ENCODE results near the gene GATAD2B. TPM values are rescaled to one million over a fixed set of nuclear protein-coding genes. Genes with fewer than 3 reads are reported as not detected.
"Not testable (repeated sequence)": the region's sequence is repeated elsewhere in the genome, so short reads cannot be mapped to it uniquely, and the experiment has no call there.

The GATAD2B gene
- total RNA-seq, 1 donor: 11.6 TPM

DNA sequence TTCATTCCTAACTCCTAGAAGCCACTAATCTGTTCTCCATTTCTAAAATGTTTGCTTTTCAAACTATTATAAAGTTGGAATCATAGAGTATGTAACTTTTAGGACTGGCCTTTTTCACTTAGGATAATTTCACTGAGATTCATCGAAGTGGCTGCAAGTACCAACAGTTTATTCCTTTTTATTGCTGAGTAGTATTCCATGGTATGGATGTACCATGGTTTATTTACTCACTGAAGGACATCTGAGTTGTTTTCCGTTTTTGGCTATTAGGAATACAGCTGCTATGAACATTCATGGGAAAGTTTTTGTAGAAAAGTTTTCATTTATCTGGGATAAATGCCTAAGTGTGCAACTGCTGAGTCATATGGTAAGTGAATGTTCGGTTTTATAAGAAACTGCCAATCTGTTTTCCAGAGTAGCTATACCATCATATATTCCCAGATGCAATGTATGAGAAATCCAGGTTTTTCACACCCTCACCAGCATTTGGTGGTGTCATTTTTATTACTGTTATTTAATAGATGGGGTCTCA is 81.2 kb downstream of the GATAD2B start:
- peaks cover 7% of the 10 kb centered on the region for H3K4me1 ChIP-seq (ENCODE audit: insufficient read depth, low read length)
- no peaks in the 10 kb centered on the region for H3K36me3 ChIP-seq (ENCODE audit: insufficient read depth, low read length)
- peak; percentile 27 for DNase-seq (ENCODE audit: insufficient read length, low spot score, missing footprints)
- H3K79me2 ChIP-seq (ENCODE audit: insufficient read depth, low read length): peaks cover 44% of the 10 kb centered on the region
- no peak overlapping the region for H2AFZ ChIP-seq (ENCODE audit: low read length)
- peak overlapping the region; percentile 5 for H3K4me2 ChIP-seq (ENCODE audit: insufficient read depth, low read length)
- peaks cover 24% of the 10 kb centered on the region for H4K20me1 ChIP-seq (ENCODE audit: insufficient read depth, low read length)
- no peaks in the 10 kb centered on the region for H3K9me3 ChIP-seq (ENCODE audit: low read depth, low read length)
- H3K27me3 ChIP-seq (ENCODE audit: insufficient read depth, low read length): no peaks in the 10 kb centered on the region
- H3K27ac ChIP-seq (ENCODE audit: low read depth, low read length): peak overlapping the region; percentile 57
- TF ChIP-seq, protein P1, sequence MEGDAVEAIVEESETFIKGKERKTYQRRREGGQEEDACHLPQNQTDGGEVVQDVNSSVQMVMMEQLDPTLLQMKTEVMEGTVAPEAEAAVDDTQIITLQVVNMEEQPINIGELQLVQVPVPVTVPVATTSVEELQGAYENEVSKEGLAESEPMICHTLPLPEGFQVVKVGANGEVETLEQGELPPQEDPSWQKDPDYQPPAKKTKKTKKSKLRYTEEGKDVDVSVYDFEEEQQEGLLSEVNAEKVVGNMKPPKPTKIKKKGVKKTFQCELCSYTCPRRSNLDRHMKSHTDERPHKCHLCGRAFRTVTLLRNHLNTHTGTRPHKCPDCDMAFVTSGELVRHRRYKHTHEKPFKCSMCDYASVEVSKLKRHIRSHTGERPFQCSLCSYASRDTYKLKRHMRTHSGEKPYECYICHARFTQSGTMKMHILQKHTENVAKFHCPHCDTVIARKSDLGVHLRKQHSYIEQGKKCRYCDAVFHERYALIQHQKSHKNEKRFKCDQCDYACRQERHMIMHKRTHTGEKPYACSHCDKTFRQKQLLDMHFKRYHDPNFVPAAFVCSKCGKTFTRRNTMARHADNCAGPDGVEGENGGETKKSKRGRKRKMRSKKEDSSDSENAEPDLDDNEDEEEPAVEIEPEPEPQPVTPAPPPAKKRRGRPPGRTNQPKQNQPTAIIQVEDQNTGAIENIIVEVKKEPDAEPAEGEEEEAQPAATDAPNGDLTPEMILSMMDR (IDR thresholded peaks at IDR 0.05; ENCODE audit: extremely low read depth, low read depth, low read length): no peak
- no peak overlapping the region for H3K4me3 ChIP-seq (ENCODE audit: insufficient read depth, low read length)

DNA sequence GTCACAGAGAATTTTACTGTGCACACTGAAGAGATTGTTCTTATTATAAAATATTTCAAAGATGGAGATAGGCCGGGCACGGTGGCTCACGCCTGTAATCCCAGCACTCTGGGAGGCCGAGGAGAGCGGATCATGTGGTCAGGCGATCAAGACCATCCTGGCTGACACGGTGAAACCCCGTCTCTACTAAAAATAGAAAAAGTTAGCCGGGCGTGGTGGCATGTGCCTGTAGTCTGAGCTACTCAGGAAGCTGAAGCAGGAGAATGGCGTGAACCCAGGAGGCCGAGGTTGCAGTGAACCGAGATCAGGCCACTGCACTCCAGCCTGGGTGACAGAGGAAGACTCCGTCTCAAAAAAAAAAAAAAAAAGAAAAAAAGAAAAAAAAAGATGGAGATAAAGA is 82.0 kb downstream of the GATAD2B start:
- H4K20me1 ChIP-seq (ENCODE audit: insufficient read depth, low read length): peaks cover 25% of the 10 kb centered on the region
- peak overlapping the region; percentile 31 for H3K27ac ChIP-seq (ENCODE audit: low read depth, low read length)
- not testable (repeated sequence) for H3K9me3 ChIP-seq (ENCODE audit: low read depth, low read length); H3K36me3 ChIP-seq (ENCODE audit: insufficient read depth, low read length); H3K4me1 ChIP-seq (ENCODE audit: insufficient read depth, low read length); H2AFZ ChIP-seq (ENCODE audit: low read length); DNase-seq (ENCODE audit: insufficient read length, low spot score, missing footprints); H3K27me3 ChIP-seq (ENCODE audit: insufficient read depth, low read length); H3K4me2 ChIP-seq (ENCODE audit: insufficient read depth, low read length); H3K4me3 ChIP-seq (ENCODE audit: insufficient read depth, low read length)
- H3K79me2 ChIP-seq (ENCODE audit: insufficient read depth, low read length): peaks cover 44% of the 10 kb centered on the region

DNA sequence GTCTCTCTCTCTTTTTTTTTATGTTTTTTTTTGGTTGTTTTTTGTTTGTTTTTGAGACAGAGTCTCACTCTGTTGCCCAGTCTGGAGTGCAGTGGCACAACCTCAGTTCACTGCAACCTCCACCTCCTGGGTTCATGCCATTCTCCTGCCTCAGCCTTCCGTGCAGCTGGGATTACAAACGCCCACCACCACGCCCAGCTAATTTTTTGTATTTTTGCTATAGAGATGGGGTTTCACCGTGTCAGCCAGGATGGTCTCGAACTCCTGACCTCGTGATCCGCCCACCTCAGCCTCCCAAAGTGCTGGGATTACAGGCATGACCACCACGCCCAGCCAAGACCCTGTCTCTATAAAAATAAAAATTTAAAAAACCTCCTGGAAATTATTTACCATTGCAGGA is 88.8 kb downstream of the GATAD2B start:
- not testable (repeated sequence) for H2AFZ ChIP-seq (ENCODE audit: low read length); H3K36me3 ChIP-seq (ENCODE audit: insufficient read depth, low read length); H3K27ac ChIP-seq (ENCODE audit: low read depth, low read length); H4K20me1 ChIP-seq (ENCODE audit: insufficient read depth, low read length); H3K9me3 ChIP-seq (ENCODE audit: low read depth, low read length); H3K4me2 ChIP-seq (ENCODE audit: insufficient read depth, low read length); H3K4me3 ChIP-seq (ENCODE audit: insufficient read depth, low read length); H3K27me3 ChIP-seq (ENCODE audit: insufficient read depth, low read length); H3K4me1 ChIP-seq (ENCODE audit: insufficient read depth, low read length); DNase-seq (ENCODE audit: insufficient read length, low spot score, missing footprints)
- H3K79me2 ChIP-seq (ENCODE audit: insufficient read depth, low read length): peaks cover 47% of the 10 kb centered on the region

DNA sequence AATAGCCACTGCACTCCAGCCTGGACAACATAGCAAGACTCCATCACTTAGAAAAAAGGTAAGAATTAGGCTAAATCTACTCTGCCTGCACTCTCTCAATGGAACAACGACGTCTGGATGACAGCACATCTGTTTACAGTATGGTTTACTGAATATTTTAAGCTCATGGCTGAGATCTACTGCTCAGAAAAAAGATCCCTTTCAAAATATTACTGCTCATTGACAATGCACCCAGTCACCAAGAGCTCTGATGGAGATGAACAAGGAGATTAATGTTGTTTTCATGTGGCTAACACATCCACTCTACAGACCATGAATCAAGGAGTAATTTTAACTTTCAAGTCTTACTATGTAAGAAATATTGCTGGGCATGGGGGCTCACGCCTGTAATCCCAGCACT is 89.6 kb downstream of the GATAD2B start:
- no peaks in the 10 kb centered on the region for H3K36me3 ChIP-seq (ENCODE audit: insufficient read depth, low read length)
- H4K20me1 ChIP-seq (ENCODE audit: insufficient read depth, low read length): peaks cover 9% of the 10 kb centered on the region
- H3K79me2 ChIP-seq (ENCODE audit: insufficient read depth, low read length): peaks cover 40% of the 10 kb centered on the region
- DNase-seq (ENCODE audit: insufficient read length, low spot score, missing footprints): no peak
- H3K4me1 ChIP-seq (ENCODE audit: insufficient read depth, low read length): no peaks in the 10 kb centered on the region
- no peak overlapping the region for H2AFZ ChIP-seq (ENCODE audit: low read length)
- no peaks in the 10 kb centered on the region for H3K9me3 ChIP-seq (ENCODE audit: low read depth, low read length)
- H3K4me3 ChIP-seq (ENCODE audit: insufficient read depth, low read length): no peak overlapping the region
- H3K27me3 ChIP-seq (ENCODE audit: insufficient read depth, low read length): no peaks in the 10 kb centered on the region
- no peak overlapping the region for H3K27ac ChIP-seq (ENCODE audit: low read depth, low read length)
- no peak overlapping the region for H3K4me2 ChIP-seq (ENCODE audit: insufficient read depth, low read length)
- TF ChIP-seq, protein P1 (IDR thresholded peaks at IDR 0.05; ENCODE audit: extremely low read depth, low read depth, low read length): no peak

DNA sequence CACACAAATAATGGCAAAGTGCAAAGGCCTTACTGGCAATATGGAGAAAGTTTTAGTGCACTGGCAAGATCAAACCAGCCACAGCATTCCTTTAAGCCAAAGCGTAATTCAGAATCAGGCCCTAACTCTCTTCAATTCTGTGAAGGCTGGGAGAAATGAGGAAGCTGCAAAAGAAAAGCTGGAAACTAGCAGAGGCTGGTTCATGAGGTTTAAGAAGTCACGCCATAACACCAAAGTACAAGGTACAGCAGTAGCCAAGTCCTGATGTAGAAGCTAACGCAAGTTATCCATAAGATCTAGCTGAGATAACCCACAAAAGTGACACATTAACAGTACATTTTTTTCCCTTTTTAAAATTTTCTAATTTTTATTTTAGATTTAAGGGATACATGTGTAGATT is 90.5 kb downstream of the GATAD2B start:
- Histone ChIP-seq H3K9me3 (ENCODE audit: low read depth, low read length) (no peaks in the 10 kb centered on the region), H3K36me3 (ENCODE audit: insufficient read depth, low read length) (peaks cover 7% of the 10 kb centered on the region), H3K27me3 (ENCODE audit: insufficient read depth, low read length) (no peaks in the 10 kb centered on the region), H4K20me1 (ENCODE audit: insufficient read depth, low read length) (peaks cover 6% of the 10 kb centered on the region), H3K4me2 (ENCODE audit: insufficient read depth, low read length) (no peak overlapping the region), H3K4me3 (ENCODE audit: insufficient read depth, low read length) (no peak overlapping the region), H3K79me2 (ENCODE audit: insufficient read depth, low read length) (peaks cover 36% of the 10 kb centered on the region), H3K27ac (ENCODE audit: low read depth, low read length) (no peak overlapping the region), H3K4me1 (ENCODE audit: insufficient read depth, low read length) (no peaks in the 10 kb centered on the region), H2AFZ (ENCODE audit: low read length) (no peak overlapping the region)
- TF ChIP-seq, protein P1 (IDR thresholded peaks at IDR 0.05; ENCODE audit: extremely low read depth, low read depth, low read length): no peak
- DNase-seq (ENCODE audit: insufficient read length, low spot score, missing footprints): no peak
